K562 (cell line): ENCODE results near the gene MANEA. TPM values are rescaled to one million over a fixed set of nuclear protein-coding genes. Genes with fewer than 3 reads are reported as not detected.

ENCODE experiments used
- ATAC-seq: fragments of 200-7000 bp; cut with Tn5 transposase; 3 replicates; pipeline ENCODE4 v1.9.1; 2020; ENCODE audit warnings: moderate library complexity
- BruUV-seq: library from RNA; stranded (reverse); fragments of 400-500 nt; replicated peaks from 2 replicates; lab custom pipeline; 2021; lab: Mats Ljungman, UMichigan
- CTCF ChIA-PET: fragments of 300-600 bp; formaldehyde crosslinking; extraction: SDS; loops from one replicate; lab custom pipeline; 2021; ENCODE audit warnings: low intra/inter-chr PET ratio; lab: Yijun Ruan, JAX
- POLR2A ChIA-PET: fragments of 300-600, 350-650 bp; sonication (Branson Sonifier 250); formaldehyde crosslinking; extraction: SDS; loops from one replicate; lab custom pipeline; 2021; ENCODE audit warnings: antibody characterized with exemption, inconsistent platforms; lab: Yijun Ruan, JAX
- DNase-seq, 4 experiments: peaks; one replicate each; pipeline versions ENCODE4 v3.0.0 to v3.0.0-alpha.2; 2011 to 2018; ENCODE audit warnings: low spot score in 3 of 4, mixed read lengths in 3 of 4; ENCODE audit errors: extremely low read depth in 1 of 4
- FAIRE-seq: peaks from 2 replicates; lab custom pipeline; 2011; peaks lifted over from hg19 to GRCh38; lab: Jason Lieb, UNC
- H2AFZ ChIP-seq: 2 replicates; pipeline ENCODE4 v1.6.0; 2011; ENCODE audit warnings: low read depth, low read length, control low read depth, inconsistent platforms
- H3K27ac ChIP-seq: fragments of 200-600 bp; 3 replicates; pipeline ENCODE4 v1.8.0; 2011; ENCODE audit warnings: low read depth, mild to moderate bottlenecking, control low read depth, inconsistent platforms, low read length, moderate library complexity, mixed read lengths; ENCODE audit errors: extremely low read depth
- H3K27me3 ChIP-seq, 2 experiments: fragments of 300-600 bp in 1 of 2; 2 replicates in 1 of 2; 3 replicates in 1 of 2; pipeline versions ENCODE4 v1.6.0 to v1.8.0; 2011; ENCODE audit warnings: inconsistent platforms in 2 of 2, low read length in 2 of 2, mild to moderate bottlenecking in 1 of 2, mixed read lengths in 1 of 2, moderate library complexity in 1 of 2; ENCODE audit not compliant: control insufficient read depth in 2 of 2, insufficient read depth in 2 of 2
- H3K36me3 ChIP-seq: fragments of 300-600 bp; 3 replicates; pipeline ENCODE4 v1.8.0; 2011; ENCODE audit warnings: mild to moderate bottlenecking, low read length, inconsistent platforms; ENCODE audit not compliant: control insufficient read depth, insufficient read depth
- H3K4me1 ChIP-seq, 2 experiments: fragments of 200-600 bp in 1 of 2; replicated peaks in 1 of 2; 2 replicates in 1 of 2; 3 replicates in 1 of 2; pipeline versions ENCODE4 v1.5.1 to v1.8.0; 2011; ENCODE audit warnings: inconsistent platforms in 2 of 2, low read length in 2 of 2, mild to moderate bottlenecking in 1 of 2, mixed read lengths in 1 of 2, moderate library complexity in 1 of 2; ENCODE audit not compliant: control insufficient read depth in 2 of 2, insufficient read depth in 2 of 2
- H3K4me2 ChIP-seq: 2 replicates; pipeline ENCODE4 v1.6.1; 2011; ENCODE audit warnings: low read length, control low read depth, inconsistent platforms, mixed read lengths; ENCODE audit not compliant: insufficient read depth
- H3K4me3 ChIP-seq: fragments of 200-600 bp; sonication (generic), shearing (Covaris generic); 2 replicates; pipeline ENCODE4 v1.5.1; 2016; ENCODE audit warnings: control low read depth, inconsistent platforms
- H3K79me2 ChIP-seq: fragments of 200-600 bp; 3 replicates; pipeline ENCODE4 v1.8.0; 2011; ENCODE audit warnings: low read length, inconsistent platforms; ENCODE audit not compliant: control insufficient read depth, insufficient read depth
- H3K9ac ChIP-seq, 2 experiments: 2 replicates each; pipeline versions ENCODE4 v1.6.0 to v1.6.1; 2011; ENCODE audit warnings: low read depth in 2 of 2, low read length in 2 of 2, control low read depth in 1 of 2, inconsistent platforms in 1 of 2, mild to moderate bottlenecking in 1 of 2, mixed read lengths in 1 of 2; ENCODE audit not compliant: insufficient read depth in 1 of 2
- H3K9me1 ChIP-seq: one replicate; pipeline ENCODE4 v1.6.0; 2011; ENCODE audit warnings: inconsistent platforms, mild to moderate bottlenecking, low read length, moderate library complexity; ENCODE audit not compliant: control insufficient read depth, insufficient read depth
- H3K9me3 ChIP-seq: replicated peaks from 2 replicates; pipeline ENCODE4 v1.5.1; 2011; ENCODE audit warnings: low read depth, low read length, inconsistent platforms; ENCODE audit not compliant: control insufficient read depth, insufficient read depth
- H4K20me1 ChIP-seq: replicated peaks from 2 replicates; pipeline ENCODE4 v1.6.1; 2011; ENCODE audit warnings: low read length, inconsistent platforms, mixed read lengths; ENCODE audit not compliant: control insufficient read depth, insufficient read depth
- ATF1 ChIP-seq, 2 experiments: fragments of 450-650 bp in 1 of 2; IDR thresholded peaks; 2 replicates each; pipeline ENCODE4 v1.6.1; 2016; ENCODE audit warnings: missing compliant biosample characterization in 1 of 2, missing genetic modification characterization in 1 of 2
- CGGBP1 ChIP-seq: fragments of 250-450 bp; sonication (Bioruptor Pico); IDR thresholded peaks from 2 replicates; pipeline ENCODE4 v1.9.0; 2021; ENCODE audit warnings: mild to moderate bottlenecking
- CREB3L1 ChIP-seq: fragments of 450-650 bp; IDR thresholded peaks from 2 replicates; pipeline ENCODE4 v1.6.1; 2014; ENCODE audit warnings: low read depth, mild to moderate bottlenecking, moderate library complexity, borderline replicate concordance
- ETV5 ChIP-seq: sonication (generic); formaldehyde crosslinking; IDR thresholded peaks from 2 replicates; pipeline ENCODE4 v1.4.0; 2020; ENCODE audit warnings: low read depth, mild to moderate bottlenecking, missing genetic modification reagents
- HDAC6 ChIP-seq: IDR thresholded peaks from 2 replicates; pipeline ENCODE4 v1.6.1; 2012; ENCODE audit warnings: low read depth, mild to moderate bottlenecking, control low read depth, inconsistent platforms, low read length, moderate library complexity
- IRF9 ChIP-seq: fragments of 450-650 bp; IDR thresholded peaks from 2 replicates; pipeline ENCODE4 v1.6.1; 2016; ENCODE audit warnings: missing biosample characterization, missing genetic modification characterization
- LCOR ChIP-seq: sonication (generic); formaldehyde crosslinking; IDR thresholded peaks from 2 replicates; pipeline ENCODE4 v1.8.0; 2022; ENCODE audit warnings: mild to moderate bottlenecking, missing genetic modification reagents
- MAX ChIP-seq: sonication (generic); formaldehyde crosslinking; IDR thresholded peaks from 2 replicates; pipeline ENCODE4 v1.9.0; 2022; ENCODE audit warnings: mild to moderate bottlenecking, missing genetic modification reagents
- MNT ChIP-seq, 2 experiments: fragments of 450-650 bp; conservative IDR thresholded peaks; 2 replicates each; pipeline ENCODE4 v1.6.1; 2017; ENCODE audit warnings: mild to moderate bottlenecking in 2 of 2, moderate library complexity in 2 of 2
- NONO ChIP-seq, 2 experiments: fragments of 200-400 bp in 1 of 2; fragments of 450-650 bp in 1 of 2; formaldehyde crosslinking in 1 of 2; IDR thresholded peaks; 2 replicates each; pipeline ENCODE4 v1.6.1; 2017; ENCODE audit warnings: low read depth in 2 of 2, mild to moderate bottlenecking in 2 of 2, moderate library complexity in 2 of 2, low read length in 1 of 2
- PPARD ChIP-seq: fragments of 250-450 bp; sonication (Bioruptor Pico); IDR thresholded peaks from 2 replicates; pipeline ENCODE4 v1.8.0; 2022; ENCODE audit warnings: inconsistent platforms, mild to moderate bottlenecking, moderate library complexity
- ZBTB49 ChIP-seq: sonication (generic); formaldehyde crosslinking; IDR thresholded peaks from 2 replicates; pipeline ENCODE4 v1.8.0; 2022; ENCODE audit warnings: missing genetic modification reagents, mild to moderate bottlenecking, borderline replicate concordance
- ZNF140 ChIP-seq: fragments of 250-450 bp; sonication (Bioruptor Pico); IDR thresholded peaks from 2 replicates; pipeline ENCODE4 v1.8.0; 2021; ENCODE audit warnings: moderate library complexity, mild to moderate bottlenecking, inconsistent platforms
- ZNF274 ChIP-seq: IDR thresholded peaks from 2 replicates; pipeline ENCODE4 v1.6.1; 2011; ENCODE audit warnings: low read depth, mild to moderate bottlenecking, low read length, moderate library complexity, borderline replicate concordance
- WGBS: fragments of 100-300 bp; shearing (Covaris generic); methylation state at CpG from one replicate; pipeline ENCODE4 v1.1.6; 2016; ENCODE audit warnings: low coverage, mixed read lengths; ENCODE audit not compliant: insufficient coverage; ENCODE audit errors: missing lambda C conversion rate; 5-methylcytosine and 5-hydroxymethylcytosine counted together
- in situ Hi-C: fragments of 300-500 bp; cut with MboI; formaldehyde crosslinking; loops from 4 replicates; pipeline ENCODE4 v1.15.0; 2018; ENCODE audit warnings: inconsistent platforms, mixed read lengths
- intact Hi-C: fragments of 100-400 bp; cut with micrococcal nuclease; formaldehyde crosslinking; loops from 2 replicates; pipeline ENCODE4 v1.14.2; 2022
- polyA plus RNA-seq, 8 experiments: library from polyadenylated mRNA; depleted of rRNA in 4 of 8; stranded (reverse) in 5 of 8; unstranded in 3 of 8; fragments of >200 nt; fragmentation: Nextera tagmentation in 2 of 8; fragmentation: Illumina TruSeq in 1 of 8; extraction: Ambion mirVana in 2 of 8; extraction: Trizol in 1 of 8; gene quantifications; 2 replicates each; pipeline versions ENCODE4 v1.2.1 to v1.2.3, GENCODE V29; 2011 to 2014; ENCODE audit warnings: inconsistent platforms in 1 of 8, missing spikeins in 1 of 8
- total RNA-seq, 7 experiments: library from RNA; depleted of rRNA in 6 of 7; stranded (reverse); fragments of >200 nt in 6 of 7; fragmentation: Illumina TruSeq in 2 of 7; extraction: Trizol in 2 of 7; gene quantifications; 2 replicates each; pipeline versions ENCODE4 v1.2.1 to v1.2.3, GENCODE V29; 2011 to 2021; ENCODE audit warnings: low replicate concordance in 1 of 7

Gene MANEA
- total and polyA plus RNA-seq, 9 of the 15 experiments (the other 6 are each of a cell fraction or from before 2014, with no cell fraction given), result 4.8 to 16.1 (median 11.4) TPM

GRCh38 chr6:95530176-95530819 is 47.0 kb upstream of the MANEA start:
- DNase-seq (no peak), FAIRE-seq (no peak), ATAC-seq (no peak)
- intact Hi-C loops (loop anchor here (10.0 kb wide), 1 partner anchor 95 kb away; no protein-coding TSS in a partner anchor), in situ Hi-C loops (no loop called here)
- Histone ChIP-seq H3K36me3 (no peaks in the 10 kb centered on the region), H2AFZ (no peak overlapping the region), H3K79me2 (no peaks in the 10 kb centered on the region), H4K20me1 (no peaks in the 10 kb centered on the region), H3K4me1 (no peaks in the 10 kb centered on the region), H3K4me3 (no peak overlapping the region), H3K27me3 (no peaks in the 10 kb centered on the region), H3K27ac (no peak overlapping the region), H3K4me2 (no peak overlapping the region), H3K9me1 (no peaks in the 10 kb centered on the region), H3K9ac (no peak overlapping the region), H3K9me3 (no peaks in the 10 kb centered on the region)
- WGBS, result 7% methylated on average over 3 of the region's 3 CpGs
- ChIA-PET CTCF (no interaction called here), POLR2A (no interaction called here)
- BruUV-seq, result no TSS peak
- no peak for TF ChIP-seq ATF1 (CRISPR knock-in tag; IDR thresholded peaks at IDR 0.05)
- no peak for TF ChIP-seq ATF1 (tag; IDR thresholded peaks at IDR 0.05)
- TF ChIP-seq ZNF274, result no peak
- TF ChIP-seq ZNF140 (CRISPR knock-in tag), result no peak
- no peak for TF ChIP-seq IRF9 (tag)
- no peak for TF ChIP-seq MNT (conservative IDR thresholded peaks at IDR 0.05)
- no peak for TF ChIP-seq ZBTB49 (CRISPR knock-in tag)
- no peak for TF ChIP-seq CREB3L1
- TF ChIP-seq CGGBP1 (CRISPR knock-in tag), result no peak
- no peak for TF ChIP-seq NONO (IDR thresholded peaks at IDR 0.05; ENCODE audit: low read depth in 2 of 2, low read length in 1 of 2)
- no peak for TF ChIP-seq LCOR (CRISPR knock-in tag)
- TF ChIP-seq MAX (CRISPR knock-in tag), result no peak
- TF ChIP-seq PPARD (CRISPR knock-in tag), result no peak
- TF ChIP-seq ETV5, result no peak
- no peak for TF ChIP-seq HDAC6
